Brain microvascular endothelial cell (primary cell): ENCODE data around the gene UBE2N.
A peak's percentile ranks its signal among the peaks of the same experiment; 100 is the strongest.
"Not testable (repeated sequence)": the region's sequence is repeated elsewhere in the genome, so short reads cannot be mapped to it uniquely, and the experiment has no call there.

ENCODE experiments used
- DNase-seq: peaks from one replicate; pipeline ENCODE4 v3.0.0-alpha.2; 2020
- H3K27ac ChIP-seq: fragments of 250-450 bp; sonication (Bioruptor Pico); 2 replicates; pipeline ENCODE4 v1.5.1; 2020; ENCODE audit warnings: mild to moderate bottlenecking, moderate library complexity
- H3K27me3 ChIP-seq: fragments of 250-450 bp; sonication (Bioruptor Pico); replicated peaks from 2 replicates; pipeline ENCODE4 v1.5.1; 2020; ENCODE audit warnings: mild to moderate bottlenecking
- H3K36me3 ChIP-seq: fragments of 250-450 bp; sonication (Bioruptor Pico); replicated peaks from 2 replicates; pipeline ENCODE4 v1.5.1; 2020; ENCODE audit warnings: mild to moderate bottlenecking
- H3K4me3 ChIP-seq: 2 replicates; pipeline ENCODE4 v1.5.1; 2011; ENCODE audit warnings: low read depth, mild to moderate bottlenecking, control low read depth, low read length, moderate library complexity
- in situ Hi-C: cut with HindIII; loops from 2 replicates; pipeline ENCODE4 v1.10.0; 2017; ENCODE audit warnings: low sequenced_read_pairs, low pct_ligation_motif_present
- TF ChIP-seq, protein P1 (sequence below): IDR thresholded peaks from 2 replicates; pipeline ENCODE4 v1.5.1; 2011; ENCODE audit warnings: low read depth, mild to moderate bottlenecking, moderate library complexity, low read length, control low read depth, inconsistent platforms; ENCODE audit errors: missing control alignments

UBE2N gene

GRCh38 chr12:93380480-93381121 is 61.1 kb downstream of the UBE2N start:
- TF ChIP-seq, protein P1, sequence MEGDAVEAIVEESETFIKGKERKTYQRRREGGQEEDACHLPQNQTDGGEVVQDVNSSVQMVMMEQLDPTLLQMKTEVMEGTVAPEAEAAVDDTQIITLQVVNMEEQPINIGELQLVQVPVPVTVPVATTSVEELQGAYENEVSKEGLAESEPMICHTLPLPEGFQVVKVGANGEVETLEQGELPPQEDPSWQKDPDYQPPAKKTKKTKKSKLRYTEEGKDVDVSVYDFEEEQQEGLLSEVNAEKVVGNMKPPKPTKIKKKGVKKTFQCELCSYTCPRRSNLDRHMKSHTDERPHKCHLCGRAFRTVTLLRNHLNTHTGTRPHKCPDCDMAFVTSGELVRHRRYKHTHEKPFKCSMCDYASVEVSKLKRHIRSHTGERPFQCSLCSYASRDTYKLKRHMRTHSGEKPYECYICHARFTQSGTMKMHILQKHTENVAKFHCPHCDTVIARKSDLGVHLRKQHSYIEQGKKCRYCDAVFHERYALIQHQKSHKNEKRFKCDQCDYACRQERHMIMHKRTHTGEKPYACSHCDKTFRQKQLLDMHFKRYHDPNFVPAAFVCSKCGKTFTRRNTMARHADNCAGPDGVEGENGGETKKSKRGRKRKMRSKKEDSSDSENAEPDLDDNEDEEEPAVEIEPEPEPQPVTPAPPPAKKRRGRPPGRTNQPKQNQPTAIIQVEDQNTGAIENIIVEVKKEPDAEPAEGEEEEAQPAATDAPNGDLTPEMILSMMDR = peak; percentile 20
- Histone ChIP-seq H3K4me3 (peak overlapping the region; percentile 88), H3K27me3 (no peaks in the 10 kb centered on the region), H3K27ac (peak overlapping the region; percentile 84), H3K36me3 (no peaks in the 10 kb centered on the region)
- in situ Hi-C loops = loop anchor here (25.0 kb wide), 1 partner anchor 368 kb away; no protein-coding TSS in a partner anchor
- no peak for DNase-seq

DNA sequence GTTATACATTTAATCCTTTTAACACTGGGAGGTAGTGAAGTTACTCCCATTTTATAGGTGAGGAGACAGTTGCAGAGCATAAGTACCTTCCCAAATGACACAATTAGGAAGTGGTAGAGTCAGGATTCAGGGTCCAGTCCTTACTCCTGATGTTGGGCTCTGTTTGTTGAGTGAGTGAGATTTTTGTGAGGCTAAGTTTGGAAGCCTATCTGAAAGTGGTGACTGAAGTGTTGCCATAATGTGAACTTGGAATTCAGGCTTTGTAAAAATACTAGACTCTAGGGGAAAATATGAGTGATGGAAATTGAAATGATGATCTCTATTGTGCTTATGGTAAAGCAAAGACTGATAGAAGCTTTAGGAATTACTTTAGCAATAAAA is 61.8 kb downstream of the UBE2N start:
- TF ChIP-seq, protein P1 = no peak
- Histone ChIP-seq H3K36me3 (no peaks in the 10 kb centered on the region), H3K27me3 (no peaks in the 10 kb centered on the region), H3K4me3 (peak overlapping the region; percentile 88), H3K27ac (peak overlapping the region; percentile 84)
- in situ Hi-C loops = loop anchor here (25.0 kb wide), 1 partner anchor 368 kb away; no protein-coding TSS in a partner anchor
- no peak for DNase-seq

DNA sequence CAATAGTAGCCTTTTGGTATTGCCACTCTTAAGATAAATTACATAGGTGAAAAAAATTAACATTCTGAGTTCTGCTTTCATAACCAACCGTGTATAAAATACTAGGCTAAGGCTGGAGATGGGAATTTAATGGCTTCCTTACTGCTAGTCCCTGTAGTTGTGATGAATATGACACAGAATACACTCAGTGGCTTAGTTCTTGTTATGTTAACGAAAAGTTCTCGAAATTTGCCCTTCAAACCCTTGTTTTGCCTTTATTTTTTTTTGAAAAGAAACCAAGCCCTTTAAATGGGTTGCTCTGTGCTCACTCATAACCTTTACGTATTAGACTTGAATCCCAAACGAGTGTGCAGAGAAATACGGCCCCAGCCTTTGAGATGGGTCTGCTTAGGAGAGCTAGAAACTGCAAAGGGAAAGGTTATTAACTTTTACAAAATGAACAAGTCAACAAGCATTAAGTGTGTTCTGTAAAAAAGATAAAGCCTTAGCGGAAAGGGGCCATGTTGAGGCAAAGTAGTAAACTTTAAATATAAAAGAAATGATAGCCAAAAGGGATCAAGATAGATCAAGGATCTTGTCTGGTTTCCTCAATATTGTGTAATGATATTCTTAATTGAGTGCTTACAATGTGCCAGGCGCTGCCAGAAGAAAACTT is 62.3 kb downstream of the UBE2N start:
- H3K27me3 ChIP-seq = no peaks in the 10 kb centered on the region
- in situ Hi-C loops = loop anchor here (25.0 kb wide), 1 partner anchor 367 kb away; no protein-coding TSS in a partner anchor
- TF ChIP-seq, protein P1 = no peak
- H3K27ac ChIP-seq = peak overlapping the region; percentile 84
- H3K4me3 ChIP-seq = peak overlapping the region; percentile 88
- no peaks in the 10 kb centered on the region for H3K36me3 ChIP-seq
- no peak for DNase-seq

DNA sequence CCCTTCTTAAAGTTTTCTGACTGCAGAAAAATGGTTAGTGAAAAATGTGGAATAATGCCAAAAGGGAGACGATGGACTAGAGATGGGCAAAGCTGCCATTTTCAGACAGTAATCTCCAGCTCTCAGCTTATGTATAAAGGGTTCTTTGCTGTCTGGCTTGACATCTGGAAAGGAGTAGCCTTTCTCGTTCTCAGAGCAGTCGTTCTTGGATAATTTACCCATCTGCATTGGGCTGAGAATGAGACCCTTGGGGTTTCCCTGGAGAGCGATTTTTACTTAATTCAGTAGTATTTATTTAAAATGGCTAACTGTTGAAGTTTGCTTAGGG is 62.8 kb downstream of the UBE2N start:
- Histone ChIP-seq H3K27ac (peak overlapping the region; percentile 84), H3K36me3 (no peaks in the 10 kb centered on the region), H3K4me3 (peak overlapping the region; percentile 88), H3K27me3 (no peaks in the 10 kb centered on the region)
- TF ChIP-seq, protein P1 = no peak
- DNase-seq = no peak
- in situ Hi-C loops = loop anchor here (25.0 kb wide), 1 partner anchor 367 kb away; no protein-coding TSS in a partner anchor

DNA sequence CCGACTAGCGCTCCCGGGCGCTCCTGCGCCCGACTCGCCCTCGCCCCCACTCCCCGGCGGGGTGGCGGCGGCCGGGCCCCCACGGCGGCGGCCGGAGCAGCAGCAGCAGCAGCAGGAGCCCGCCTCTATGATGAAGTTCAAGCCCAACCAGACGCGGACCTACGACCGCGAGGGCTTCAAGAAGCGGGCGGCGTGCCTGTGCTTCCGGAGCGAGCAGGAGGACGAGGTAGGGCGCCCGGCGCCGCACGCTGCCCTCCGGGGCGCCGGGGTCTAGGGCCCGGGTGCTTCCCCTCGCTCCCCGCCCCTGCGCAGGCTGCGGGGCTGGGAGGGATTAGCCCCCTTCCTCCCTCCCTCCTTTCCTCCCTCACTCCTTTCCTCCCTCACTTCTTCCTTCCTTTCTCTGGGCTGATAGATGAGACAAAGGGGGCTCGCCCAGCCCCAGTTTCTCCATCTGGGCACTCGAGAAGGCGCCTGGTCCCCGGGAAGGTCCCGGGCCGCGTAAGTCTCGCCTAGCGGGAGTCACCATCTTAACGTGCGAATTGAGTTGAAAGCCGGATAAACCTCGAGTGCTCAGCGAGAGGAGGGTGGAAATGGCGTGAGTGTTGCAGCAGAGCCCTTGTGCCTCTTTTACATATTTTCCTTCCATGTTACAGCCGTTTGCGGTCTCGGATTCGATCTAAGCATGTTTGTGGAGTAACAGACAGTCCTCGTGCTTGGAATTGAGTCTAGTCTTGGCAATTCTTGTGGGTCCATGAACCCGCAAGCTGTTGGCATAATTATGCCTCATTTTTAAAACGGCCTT is 63.4 kb downstream of the UBE2N start:
- in situ Hi-C loops = loop anchor here (25.0 kb wide), 1 partner anchor 366 kb away; no protein-coding TSS in a partner anchor
- peak; percentile 59 for DNase-seq
- H3K36me3 ChIP-seq, H3K27me3 ChIP-seq: not testable (repeated sequence)
- H3K4me3 ChIP-seq = peak overlapping the region; percentile 88
- H3K27ac ChIP-seq = peak overlapping the region; percentile 84
